ENCODE measurements around the gene FURIN.
"Not testable (repeated sequence)": the region's sequence is repeated elsewhere in the genome, so short reads cannot be mapped to it uniquely, and the experiment has no call there.

The FURIN gene

GRCh38 chr15:90903733-90904536, 35.5 kb downstream of the FURIN start:
- DNase-seq, result no peak

GRCh38 chr15:90904746-90905145, 36.4 kb downstream of the FURIN start:
- no peak for DNase-seq

- DNase-seq, result no peak
Measured at GRCh38 chr15:90905306-90906180, 37.2 kb downstream of the FURIN start.

- DNase-seq, result no peak
Measured at GRCh38 chr15:90906181-90906849, 37.9 kb downstream of the FURIN start.

- no peak for DNase-seq
Measured at GRCh38 chr15:90907051-90907660, 38.8 kb downstream of the FURIN start.

- DNase-seq, result no peak
Measured at GRCh38 chr15:90907838-90908507, 39.6 kb downstream of the FURIN start.

GRCh38 chr15:90909449-90909848, 41.1 kb downstream of the FURIN start:
- DNase-seq, result not testable (repeated sequence)

- DNase-seq, result no peak
Measured at GRCh38 chr15:90909976-90910375, 41.6 kb downstream of the FURIN start.

- DNase-seq, result no peak
Measured at GRCh38 chr15:90910441-90911301, 42.3 kb downstream of the FURIN start.

- DNase-seq, result no peak
Measured at GRCh38 chr15:90911302-90911623, 42.9 kb downstream of the FURIN start.

GRCh38 chr15:90911906-90912769, 43.8 kb downstream of the FURIN start:
- DNase-seq, result no peak

GRCh38 chr15:90912770-90913075, 44.3 kb downstream of the FURIN start:
- DNase-seq, result no peak

GRCh38 chr15:90913398-90913944, 45.1 kb downstream of the FURIN start:
- DNase-seq, result no peak

- no peak for DNase-seq
Measured at GRCh38 chr15:90914305-90915080, 46.1 kb downstream of the FURIN start.

- DNase-seq, result no peak
Measured at GRCh38 chr15:90915216-90915807, 46.9 kb downstream of the FURIN start.

GRCh38 chr15:90915808-90916440, 47.5 kb downstream of the FURIN start:
- DNase-seq, result no peak

GRCh38 chr15:90916461-90916860, 48.1 kb downstream of the FURIN start:
- DNase-seq, result no peak

- DNase-seq, result no peak
Measured at GRCh38 chr15:90917569-90917968, 49.2 kb downstream of the FURIN start.

Measured in SW 1271 (cell line).